Brain microvascular endothelial cell (primary cell): Measurements from ENCODE around the gene MAPK7.

Experiments used
- DNase-seq: peaks from one replicate; pipeline ENCODE4 v3.0.0-alpha.2; 2020
- H3K27ac ChIP-seq: fragments of 250-450 bp; sonication (Bioruptor Pico); 2 replicates; pipeline ENCODE4 v1.5.1; 2020; ENCODE audit warnings: mild to moderate bottlenecking, moderate library complexity
- H3K27me3 ChIP-seq: fragments of 250-450 bp; sonication (Bioruptor Pico); replicated peaks from 2 replicates; pipeline ENCODE4 v1.5.1; 2020; ENCODE audit warnings: mild to moderate bottlenecking
- H3K36me3 ChIP-seq: fragments of 250-450 bp; sonication (Bioruptor Pico); replicated peaks from 2 replicates; pipeline ENCODE4 v1.5.1; 2020; ENCODE audit warnings: mild to moderate bottlenecking
- H3K4me3 ChIP-seq: 2 replicates; pipeline ENCODE4 v1.5.1; 2011; ENCODE audit warnings: low read depth, mild to moderate bottlenecking, control low read depth, low read length, moderate library complexity
- CTCF ChIP-seq: IDR thresholded peaks from 2 replicates; pipeline ENCODE4 v1.5.1; 2011; ENCODE audit warnings: low read depth, mild to moderate bottlenecking, moderate library complexity, low read length, control low read depth, inconsistent platforms; ENCODE audit errors: missing control alignments
- in situ Hi-C: cut with HindIII; loops from 2 replicates; pipeline ENCODE4 v1.10.0; 2017; ENCODE audit warnings: low sequenced_read_pairs, low pct_ligation_motif_present

Gene MAPK7

GRCh38 chr17:19370493-19370960, 7.8 kb upstream of the MAPK7 start:
- DNase-seq, result no peak
- Histone ChIP-seq H3K36me3 (no peaks in the 10 kb centered on the region), H3K27ac (no peak overlapping the region), H3K4me3 (no peak overlapping the region), H3K27me3 (no peaks in the 10 kb centered on the region)
- no peak for TF ChIP-seq CTCF
- in situ Hi-C loops, result no loop called here

- H3K36me3 ChIP-seq, result no peaks in the 10 kb centered on the region
- H3K27ac ChIP-seq, result no peak overlapping the region
- H3K27me3 ChIP-seq, result no peaks in the 10 kb centered on the region
- no peak for TF ChIP-seq CTCF
- in situ Hi-C loops, result no loop called here
- no peak for DNase-seq
- H3K4me3 ChIP-seq, result no peak overlapping the region
These were observed 6.9 kb upstream of the MAPK7 start for GRCh38 chr17:19371259-19372010.

GRCh38 chr17:19372011-19372370, 6.3 kb upstream of the MAPK7 start:
- Histone ChIP-seq H3K36me3 (no peaks in the 10 kb centered on the region), H3K27me3 (no peaks in the 10 kb centered on the region), H3K4me3 (no peak overlapping the region), H3K27ac (no peak overlapping the region)
- DNase-seq, result no peak
- in situ Hi-C loops, result no loop called here
- TF ChIP-seq CTCF, result no peak

- H3K27ac ChIP-seq, result no peak overlapping the region
- DNase-seq, result no peak
- H3K36me3 ChIP-seq, result no peaks in the 10 kb centered on the region
- no peak for TF ChIP-seq CTCF
- no peaks in the 10 kb centered on the region for H3K27me3 ChIP-seq
- no peak overlapping the region for H3K4me3 ChIP-seq
- in situ Hi-C loops, result no loop called here
These were observed 5.9 kb upstream of the MAPK7 start for GRCh38 chr17:19372439-19372838.

GRCh38 chr17:19372866-19373504, 5.3 kb upstream of the MAPK7 start:
- no peak for TF ChIP-seq CTCF
- Histone ChIP-seq H3K36me3 (no peaks in the 10 kb centered on the region), H3K27me3 (no peaks in the 10 kb centered on the region), H3K4me3 (no peak overlapping the region), H3K27ac (no peak overlapping the region)
- in situ Hi-C loops, result no loop called here
- no peak for DNase-seq

GRCh38 chr17:19374136-19374535, 4.2 kb upstream of the MAPK7 start:
- no peaks in the 10 kb centered on the region for H3K27me3 ChIP-seq
- in situ Hi-C loops, result no loop called here
- no peak for TF ChIP-seq CTCF

More at GRCh38 chr17:19374136-19374535, 4.2 kb upstream of the MAPK7 start:
- Histone ChIP-seq H3K27ac (no peak overlapping the region), H3K36me3 (no peaks in the 10 kb centered on the region), H3K4me3 (no peak overlapping the region)
- DNase-seq, result no peak
